ENCODE measurements around the gene PHLDB2. TPM values are rescaled to one million over a fixed set of nuclear protein-coding genes. Genes with fewer than 3 reads are reported as not detected.
A peak's percentile ranks its signal among the peaks of the same experiment; 100 is the strongest.

The PHLDB2 gene
- total and polyA plus RNA-seq, 8 donors: 10.6 to 149 (median 29.0) TPM

GRCh38 chr3:111956995-111957734 is 98.1 kb downstream of the PHLDB2 start:
- TF ChIP-seq EP300 (IDR thresholded peaks at IDR 0.05) (no peak), POLR2A (IDR thresholded peaks at IDR 0.05) (no peak), POLR2AphosphoS5 (IDR thresholded peaks at IDR 0.05) (no peak), CTCF (IDR thresholded peaks at IDR 0.05) (no peak)
- H3K27ac ChIP-seq: no peak overlapping the region
- WGBS, 5 donors: 39 to 56% (median 51%) methylated on average over 4 of the region's 4 CpGs
- H3K4me3 ChIP-seq: no peak overlapping the region
- peaks cover 0 to 9% (median 7%) of the 10 kb centered on the region in 4 donors for H3K4me1 ChIP-seq
- no peaks in the 10 kb centered on the region for H3K27me3 ChIP-seq
- no peak for DNase-seq
- H3K36me3 ChIP-seq: peaks cover 10 to 44% (median 25%) of the 10 kb centered on the region in 4 donors
- intact Hi-C loops (cut with DNase I; ENCODE audit: low total_unique reads): no loop called here
- no peaks in the 10 kb centered on the region for H3K9me3 ChIP-seq

- TF ChIP-seq CTCF (IDR thresholded peaks at IDR 0.05) (no peak), POLR2AphosphoS5 (IDR thresholded peaks at IDR 0.05) (no peak), EP300 (IDR thresholded peaks at IDR 0.05) (no peak), POLR2A (IDR thresholded peaks at IDR 0.05) (no peak)
- no peaks in the 10 kb centered on the region for H3K27me3 ChIP-seq
- intact Hi-C loops (cut with DNase I; ENCODE audit: low total_unique reads): loop anchor here (10.0 kb wide), 1 partner anchor 107 kb away; the partner anchor contains the start of gene PHLDB2
These were observed 102.5 kb downstream of the PHLDB2 start for GRCh38 chr3:111961461-111962164.

GRCh38 chr3:111963424-111963823 is 104.4 kb downstream of the PHLDB2 start:
- Histone ChIP-seq H3K27me3 (no peaks in the 10 kb centered on the region), H3K27ac (peak overlapping the region in 1 of 5 donors; percentile 34), H3K36me3 (peaks cover 4 to 34% (median 14%) of the 10 kb centered on the region in 4 donors), H3K9me3 (no peaks in the 10 kb centered on the region), H3K4me1 (peaks cover 0 to 19% (median 10%) of the 10 kb centered on the region in 4 donors), H3K4me3 (no peak overlapping the region)
- TF ChIP-seq CTCF (IDR thresholded peaks at IDR 0.05) (no peak), EP300 (IDR thresholded peaks at IDR 0.05) (no peak), POLR2AphosphoS5 (IDR thresholded peaks at IDR 0.05) (peak in 1 of 3 donors; percentile 13), POLR2A (IDR thresholded peaks at IDR 0.05) (no peak)
- no peak for DNase-seq
- WGBS, 5 donors: 67 to 79% (median 73%) methylated on average over 1 of the region's 1 CpG
- intact Hi-C loops (cut with DNase I; ENCODE audit: low total_unique reads): loop anchor here (10.0 kb wide), 1 partner anchor 109 kb away; the partner anchor contains the start of gene PHLDB2

More at GRCh38 chr3:111961461-111962164, 102.5 kb downstream of the PHLDB2 start:
- Histone ChIP-seq H3K4me1 (peaks cover 0 to 4% (median 1%) of the 10 kb centered on the region in 4 donors), H3K4me3 (no peak overlapping the region), H3K27ac (no peak overlapping the region), H3K36me3 (peaks cover 4 to 34% (median 12%) of the 10 kb centered on the region in 4 donors), H3K9me3 (no peaks in the 10 kb centered on the region)
- 62 to 82% (median 71%) methylated on average over 3 of the region's 3 CpGs for WGBS, 5 donors
- DNase-seq: no peak

- Histone ChIP-seq H3K36me3 (peaks cover 4 to 35% (median 22%) of the 10 kb centered on the region in 4 donors), H3K27ac (no peak overlapping the region), H3K4me1 (peaks cover 0 to 25% (median 13%) of the 10 kb centered on the region in 4 donors), H3K9me3 (no peaks in the 10 kb centered on the region), H3K27me3 (no peaks in the 10 kb centered on the region), H3K4me3 (no peak overlapping the region)
- TF ChIP-seq POLR2AphosphoS5 (IDR thresholded peaks at IDR 0.05) (no peak), EP300 (IDR thresholded peaks at IDR 0.05) (no peak), CTCF (IDR thresholded peaks at IDR 0.05) (no peak), POLR2A (IDR thresholded peaks at IDR 0.05) (no peak)
- WGBS, 5 donors: 82 to 87% (median 83%) methylated on average over 2 of the region's 2 CpGs
- no peak for DNase-seq
- intact Hi-C loops (cut with DNase I; ENCODE audit: low total_unique reads): loop anchor here (5.0 to 10.0 kb wide), 3 partner anchors 111 to 298 kb away; partner anchors contain the start of gene PHLDB2
These were observed 106.4 kb downstream of the PHLDB2 start for GRCh38 chr3:111965484-111965883.

Measured in stomach (tissue), 9 donors.